Left renal pelvis (tissue), 4 donors: Measurements from ENCODE around the gene CNDP2. TPM values are rescaled to one million over a fixed set of nuclear protein-coding genes. Genes with fewer than 3 reads are reported as not detected.
"Not testable (repeated sequence)": the region's sequence is repeated elsewhere in the genome, so short reads cannot be mapped to it uniquely, and the experiment has no call there.

Experiments used
- DNase-seq, 4 donors: peaks; one replicate each; pipeline ENCODE4 v3.0.0-alpha.2; 2013; ENCODE audit warnings: low read depth in 4 of 4, low spot score in 3 of 4
- polyA plus RNA-seq, 4 donors: library from polyadenylated mRNA; unstranded; fragments of 120-200 nt; gene quantifications; one replicate each; pipeline ENCODE4 v1.2.1, GENCODE V29; 2013; ENCODE audit not compliant: insufficient read length in 4 of 4

The CNDP2 gene
- polyA plus RNA-seq, 4 donors = 73.0 to 311 (median 251) TPM

DNA sequence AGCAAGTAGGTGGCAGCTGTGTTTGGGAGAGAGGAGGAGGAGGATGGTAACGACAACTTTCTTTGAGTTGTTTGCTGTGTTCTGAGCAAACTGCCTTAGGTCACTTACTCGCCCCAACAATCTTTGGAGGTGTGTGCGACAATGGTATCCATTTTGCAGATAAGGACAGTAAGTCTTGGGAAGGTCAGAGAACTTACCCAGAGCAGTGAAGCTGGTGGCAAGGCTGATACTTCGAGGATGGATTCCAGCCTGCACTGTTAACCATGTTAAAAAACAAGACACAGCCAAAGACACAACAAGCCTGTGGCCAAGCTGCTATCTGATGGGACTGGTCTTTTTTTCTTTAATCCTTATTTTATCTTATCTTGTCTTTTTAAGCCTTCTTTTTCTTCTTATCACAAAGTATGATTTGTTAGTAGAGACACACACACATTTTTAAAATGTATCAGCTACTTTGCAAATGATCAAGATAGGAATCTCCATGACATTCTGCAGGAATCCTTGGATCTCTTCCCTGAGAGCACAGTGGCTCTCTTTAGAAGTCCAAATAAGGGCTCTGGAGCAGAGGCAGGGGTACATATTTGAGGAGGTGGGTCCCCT is 66.1 kb downstream of the CNDP2 start:
- no peak for DNase-seq

DNA sequence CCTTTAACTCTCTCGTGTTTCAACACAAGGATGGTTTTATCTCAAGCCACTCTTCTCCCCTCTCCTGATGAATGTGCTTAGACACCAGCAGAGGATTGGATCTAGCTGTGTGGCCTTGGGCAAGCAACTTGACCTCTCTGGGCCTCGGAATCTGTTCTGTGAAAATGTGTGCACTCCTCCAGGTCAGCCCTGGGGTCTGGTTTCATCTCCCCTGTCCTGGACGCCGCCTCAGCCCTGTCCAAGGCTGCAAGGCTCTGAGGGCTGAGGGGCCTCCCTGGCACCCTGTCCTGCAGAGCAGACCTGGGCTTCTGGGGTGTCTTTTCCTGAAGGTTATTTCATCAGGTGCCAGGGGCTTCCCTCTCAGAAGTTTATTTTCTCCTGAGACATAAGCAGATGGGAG is 66.6 kb downstream of the CNDP2 start:
- no peak for DNase-seq

DNA sequence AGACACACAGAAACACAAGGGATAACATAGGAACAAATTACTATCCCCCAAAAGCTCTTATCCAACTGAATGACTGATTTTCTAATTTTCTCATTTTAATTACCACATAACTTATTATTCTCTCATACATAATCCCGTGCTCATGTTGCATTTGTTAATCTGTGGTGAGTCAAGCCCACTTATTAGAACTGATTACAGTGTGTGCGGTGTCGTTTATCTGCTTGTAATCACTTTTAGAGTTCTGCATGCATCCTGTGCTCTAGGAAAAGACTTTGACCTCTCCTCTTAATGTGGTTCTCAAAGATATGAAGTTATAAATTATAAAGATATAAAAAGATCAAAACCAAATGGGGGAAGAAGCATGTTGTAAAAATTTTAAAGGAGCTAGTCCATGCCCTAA is 67.8 kb downstream of the CNDP2 start:
- DNase-seq = no peak

DNA sequence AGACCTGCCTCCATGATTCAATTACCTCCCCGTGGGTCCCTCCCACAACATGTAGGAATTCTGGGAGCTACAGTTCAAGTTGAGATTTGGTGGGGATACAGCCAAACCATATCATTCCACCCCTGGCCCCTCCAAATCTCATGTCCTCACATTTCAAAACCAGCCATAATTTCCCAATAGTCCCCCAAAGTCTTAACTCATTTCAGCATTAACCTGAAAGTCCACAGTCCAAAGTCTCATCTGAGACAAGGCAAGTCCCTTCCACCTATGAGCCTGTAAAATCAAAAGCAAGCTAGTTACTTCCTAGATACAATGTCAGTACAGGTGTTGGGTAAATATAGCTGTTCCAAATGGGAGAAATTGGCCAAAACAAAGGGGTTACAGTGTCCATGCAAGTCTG is 69.0 kb downstream of the CNDP2 start:
- DNase-seq = not testable (repeated sequence)

DNA sequence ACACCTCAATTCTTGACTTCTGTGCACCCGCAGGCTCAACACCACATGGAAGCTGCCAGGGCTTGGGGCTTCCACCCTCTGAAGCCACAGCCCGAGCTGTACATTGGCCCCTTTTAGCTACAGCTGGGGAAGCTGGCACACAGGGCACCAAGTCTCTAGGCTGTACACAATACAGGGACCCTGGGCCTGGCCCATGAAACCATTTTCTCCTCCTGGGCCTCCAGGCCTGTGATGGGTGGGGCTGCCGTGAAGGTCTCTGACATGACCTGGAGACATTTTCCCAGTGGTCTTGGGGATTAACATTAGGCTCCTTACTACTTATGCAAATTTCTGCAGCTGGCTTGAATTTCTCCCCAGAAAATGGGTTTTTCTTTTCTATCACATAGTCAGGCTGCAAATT is 69.8 kb downstream of the CNDP2 start:
- not testable (repeated sequence) for DNase-seq

DNA sequence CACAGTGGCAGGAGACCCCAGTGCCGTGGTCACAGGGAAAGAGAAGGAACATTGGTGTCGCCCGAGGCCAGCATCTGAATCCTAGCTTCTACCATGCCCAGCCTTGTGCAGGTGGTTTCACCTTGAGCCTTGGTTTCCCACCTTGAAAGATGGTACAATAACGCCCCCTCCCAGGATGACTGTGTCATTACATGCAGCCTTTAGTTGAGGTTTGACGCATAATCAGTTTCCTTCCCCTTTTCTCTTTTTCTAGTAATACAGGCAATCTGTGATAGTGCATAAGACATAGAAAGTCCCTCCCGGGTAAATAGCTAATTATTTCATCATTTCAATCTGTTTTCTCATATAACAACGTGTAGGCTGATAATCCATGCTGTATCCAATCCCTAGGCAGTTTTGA is 71.7 kb downstream of the CNDP2 start:
- no peak for DNase-seq

DNA sequence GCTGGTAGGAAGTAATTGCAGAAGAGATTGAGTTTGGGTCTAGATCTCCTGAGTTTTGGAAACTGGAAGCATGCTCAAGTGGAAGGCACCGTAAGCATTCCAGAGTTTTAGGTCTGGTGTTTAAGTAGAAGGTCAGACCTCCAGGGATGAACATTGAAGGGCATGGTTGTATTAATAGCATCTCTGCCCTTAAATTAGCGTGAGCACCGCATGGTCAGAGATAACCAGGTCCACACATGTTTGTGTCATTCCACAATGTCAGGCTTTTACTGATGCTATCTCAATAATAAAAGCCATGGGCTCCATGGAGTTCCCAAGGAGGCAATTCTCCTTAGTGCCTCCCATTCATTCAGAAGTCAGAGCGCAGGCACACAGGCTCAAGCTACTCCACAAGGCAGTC is 73.2 kb downstream of the CNDP2 start:
- DNase-seq = no peak

DNA sequence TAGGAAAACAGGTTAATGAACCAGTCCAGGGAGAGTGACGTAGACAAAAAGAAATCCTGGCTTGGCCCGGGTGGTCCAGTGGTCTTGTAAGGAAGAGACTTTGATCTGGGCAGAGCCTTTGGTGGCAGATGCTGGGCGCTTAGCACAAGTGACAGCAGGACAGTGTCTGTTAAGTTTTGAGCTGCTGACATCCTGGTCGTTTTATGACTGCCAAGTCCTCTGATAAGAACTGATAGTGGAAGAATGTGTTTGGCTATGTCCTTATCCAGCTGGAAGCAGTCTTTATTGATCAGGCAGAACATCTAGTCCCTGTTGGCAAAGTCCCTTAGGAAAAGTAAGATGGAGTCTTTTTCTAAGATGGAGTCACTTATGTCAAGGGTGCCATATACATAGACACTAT is 74.1 kb downstream of the CNDP2 start:
- no peak for DNase-seq

DNA sequence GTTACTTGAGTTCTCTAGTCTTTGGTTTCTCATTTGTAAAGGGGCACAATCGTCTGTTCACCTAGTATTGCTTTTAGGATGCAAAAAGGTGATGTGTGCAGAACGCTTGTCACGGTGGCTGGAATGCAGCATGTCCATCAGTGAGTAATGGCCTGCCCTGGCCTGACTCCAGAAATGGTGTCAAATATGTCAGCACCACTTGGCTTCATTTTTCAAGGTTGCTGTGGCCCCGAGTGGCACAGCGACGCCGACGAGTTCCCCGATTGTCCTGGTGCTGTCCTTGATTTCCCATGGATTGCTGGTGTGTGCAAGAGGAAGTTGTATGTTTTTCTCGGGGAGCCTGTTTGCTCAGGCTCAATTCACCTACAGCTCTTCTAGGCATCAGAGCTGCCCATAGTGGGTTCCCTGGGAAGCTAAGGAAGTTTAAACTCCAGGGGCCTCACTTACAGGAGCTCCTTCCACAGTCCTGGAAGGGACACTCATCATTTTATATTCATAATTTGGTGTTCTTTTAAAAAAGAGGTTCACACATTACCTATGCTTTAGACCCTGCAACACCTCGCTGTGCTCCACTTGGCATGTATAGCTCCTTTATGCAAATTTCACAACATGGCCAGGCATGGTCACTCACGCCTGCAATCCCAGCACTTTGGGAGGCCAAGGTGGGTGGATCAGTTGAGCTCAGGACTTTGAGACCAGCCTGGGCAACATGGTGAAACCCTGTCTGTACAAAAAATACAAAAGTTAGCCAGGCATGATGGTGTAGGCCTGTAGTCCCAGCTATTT is 75.9 kb downstream of the CNDP2 start:
- no peak for DNase-seq

DNA sequence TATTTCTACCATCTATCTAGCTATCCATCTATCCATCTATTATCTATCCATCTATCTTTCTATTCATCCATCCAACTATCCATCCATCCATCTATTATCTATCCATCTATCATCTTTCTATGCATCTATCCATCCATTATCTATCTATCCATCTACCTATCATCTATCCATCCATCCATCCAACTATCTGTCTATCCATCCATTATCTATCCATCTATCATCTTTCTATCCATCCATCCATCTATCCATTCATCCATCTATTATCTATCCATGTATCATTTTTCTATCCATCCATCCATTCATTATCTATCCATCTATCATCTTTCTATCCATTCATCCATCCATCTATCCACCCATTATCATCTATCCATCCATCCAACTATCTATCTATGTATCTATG is 76.9 kb downstream of the CNDP2 start:
- no peak for DNase-seq

Other genes starting within 250 kb of the CNDP2 start
- gene CYB5A, start 204.4 kb upstream of the CNDP2 start, polyA plus RNA-seq = 100 to 1,000 TPM in 3 of 4 donors, 10 to 100 TPM in 1; 45.4 to 316 (median 302) TPM
- under 1 TPM; 0.03 to 0.32 (median 0.24) TPM for gene C18orf63, start 180.5 kb upstream of the CNDP2 start, polyA plus RNA-seq
- gene DIPK1C, start 39.1 kb upstream of the CNDP2 start, polyA plus RNA-seq = 1 to 10 TPM in 1 of 4 donors, under 1 TPM in 3; 0.18 to 4.7 (median 0.62) TPM
- gene CNDP1, start 38.1 kb downstream of the CNDP2 start, polyA plus RNA-seq = 1 to 10 TPM in 1 of 4 donors, under 1 TPM in 3; 0.20 to 1.6 (median 0.81) TPM
- gene ZNF407, start 101.5 kb downstream of the CNDP2 start, polyA plus RNA-seq = 10 to 100 TPM in 2 of 4 donors, 1 to 10 TPM in 2; 9.2 to 10.3 (median 10.1) TPM